GF-D8 (cell line): Measurements from ENCODE around the gene AGO1.
"Not testable (repeated sequence)": the region's sequence is repeated elsewhere in the genome, so short reads cannot be mapped to it uniquely, and the experiment has no call there.

Source experiments
- DNase-seq: peaks from one replicate; lab custom pipeline; 2025; lab: John Stamatoyannopoulos, UW

AGO1 gene

DNA sequence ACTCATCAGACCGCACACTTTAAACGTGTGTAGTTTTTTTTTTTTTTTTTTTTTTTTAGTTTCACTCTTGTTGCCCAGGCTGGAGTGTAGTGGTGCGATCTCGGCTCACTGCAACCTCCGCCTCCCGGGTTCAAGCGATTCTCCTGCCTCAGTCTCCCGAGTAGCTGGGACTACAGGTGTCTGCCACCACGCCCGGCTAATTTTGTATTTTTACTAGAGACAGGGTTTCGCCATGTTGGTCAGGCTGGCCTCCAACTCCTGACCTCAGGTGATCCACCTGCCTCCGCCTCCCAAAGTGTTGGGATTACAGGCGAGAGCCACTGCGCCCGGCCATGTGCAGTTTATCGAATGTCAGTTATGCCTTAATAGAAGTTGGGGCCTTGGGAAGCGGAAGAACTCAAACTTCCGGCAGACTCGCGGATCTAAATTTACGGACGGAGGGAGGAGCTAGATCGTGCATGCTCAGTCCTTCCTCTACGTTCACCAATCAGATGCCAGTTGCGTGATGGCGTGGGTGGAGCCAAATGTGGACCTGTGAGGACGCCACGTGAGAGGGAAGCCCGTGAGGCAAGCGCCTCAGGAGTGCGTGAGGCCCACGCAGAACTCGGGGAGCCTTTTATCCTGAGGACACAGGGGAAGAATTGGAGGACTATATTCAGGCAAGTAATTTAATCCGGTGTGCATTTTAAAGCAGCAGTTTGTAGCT is 13.6 kb upstream of the AGO1 start:
- DNase-seq: not testable (repeated sequence)

GRCh38 chr1:35870651-35871309 is 12.2 kb upstream of the AGO1 start:
- no peak for DNase-seq

DNA sequence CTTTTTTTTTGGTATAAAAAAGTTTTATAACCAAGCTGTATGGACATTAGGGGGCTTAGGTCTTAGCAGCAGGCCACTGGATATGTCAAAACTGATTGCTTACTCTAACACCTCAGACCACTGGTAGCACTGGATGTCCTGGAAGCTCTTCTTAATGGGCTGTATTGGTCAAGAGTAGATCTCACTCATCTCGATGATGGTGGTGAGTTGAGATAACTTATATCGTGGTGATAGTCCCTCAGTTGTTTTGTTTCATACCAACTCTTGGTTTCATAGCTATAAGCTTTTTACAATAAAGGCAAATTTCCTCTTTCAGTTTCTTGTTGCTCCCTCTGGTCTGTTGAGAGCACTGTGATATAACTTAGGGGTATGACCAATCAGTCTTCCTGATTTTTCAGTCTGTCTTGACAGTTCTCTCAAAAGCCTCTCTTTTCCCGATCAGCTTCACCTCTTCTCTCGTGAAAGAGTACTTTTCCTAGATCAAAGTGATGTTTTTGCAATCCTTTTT is 9.7 kb upstream of the AGO1 start:
- no peak for DNase-seq

GRCh38 chr1:35874115-35874514 is 8.9 kb upstream of the AGO1 start:
- DNase-seq: not testable (repeated sequence)

DNA sequence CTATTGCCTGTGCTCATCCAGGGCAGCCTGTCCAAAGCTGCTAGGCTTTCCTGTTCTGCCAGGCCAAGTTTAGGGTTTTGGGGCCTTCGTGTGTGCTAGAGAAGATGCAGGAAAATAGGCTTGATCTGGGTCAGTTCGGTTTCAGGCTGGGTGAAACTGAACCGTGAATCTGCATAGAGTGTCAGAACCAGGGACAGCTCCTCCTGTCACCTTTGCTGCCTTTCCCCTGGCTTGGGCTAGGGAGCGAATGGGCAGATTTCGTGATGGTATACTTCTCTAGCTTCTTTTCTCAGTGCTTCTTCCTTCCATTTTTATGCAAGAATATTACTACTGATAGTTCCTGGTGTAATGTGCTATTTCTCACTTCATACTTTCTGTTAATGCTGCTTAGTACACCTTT is 6.0 kb upstream of the AGO1 start:
- DNase-seq: no peak

GRCh38 chr1:35881850-35882273 is 1.1 kb upstream of the AGO1 start:
- DNase-seq: no peak

GRCh38 chr1:35882586-35882944 is 444 bp upstream of the AGO1 start:
- no peak for DNase-seq

DNA sequence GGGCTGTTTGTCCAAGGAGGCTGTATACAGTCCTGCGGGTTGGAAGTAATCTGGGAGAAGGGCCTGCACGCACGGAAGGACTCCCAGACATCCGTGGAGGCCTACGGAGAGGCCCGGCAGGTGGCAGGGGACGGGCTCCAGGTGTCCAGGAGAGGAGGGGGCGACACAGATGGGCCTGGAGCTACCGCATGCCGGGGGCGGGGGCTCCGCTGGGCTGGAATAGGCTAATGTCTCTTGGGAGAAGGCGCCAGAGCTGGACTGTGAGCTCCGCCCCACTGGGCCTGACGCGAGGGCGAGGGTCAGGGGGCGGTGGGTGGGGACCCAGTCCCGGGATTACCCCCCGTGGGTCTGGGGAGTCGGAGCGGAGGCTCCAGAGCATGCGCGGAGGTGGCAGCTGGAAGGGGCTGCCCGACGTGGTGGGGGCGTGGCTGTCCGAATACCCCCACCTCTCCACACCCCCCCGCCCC is 659 bp downstream of the AGO1 start:
- DNase-seq: no peak

- DNase-seq: no peak
These were observed 1.9 kb downstream of the AGO1 start for GRCh38 chr1:35884934-35885333.

GRCh38 chr1:35885961-35886558 is 3.1 kb downstream of the AGO1 start:
- DNase-seq: no peak

- DNase-seq: peak; percentile 28
These were observed 3.8 kb downstream of the AGO1 start for GRCh38 chr1:35886577-35887431.

- DNase-seq: no peak
These were observed 4.5 kb downstream of the AGO1 start for GRCh38 chr1:35887508-35887907.

- no peak for DNase-seq
These were observed 5.2 kb downstream of the AGO1 start for GRCh38 chr1:35888255-35888654.

GRCh38 chr1:35888981-35889380 is 6.0 kb downstream of the AGO1 start:
- DNase-seq: not testable (repeated sequence)

DNA sequence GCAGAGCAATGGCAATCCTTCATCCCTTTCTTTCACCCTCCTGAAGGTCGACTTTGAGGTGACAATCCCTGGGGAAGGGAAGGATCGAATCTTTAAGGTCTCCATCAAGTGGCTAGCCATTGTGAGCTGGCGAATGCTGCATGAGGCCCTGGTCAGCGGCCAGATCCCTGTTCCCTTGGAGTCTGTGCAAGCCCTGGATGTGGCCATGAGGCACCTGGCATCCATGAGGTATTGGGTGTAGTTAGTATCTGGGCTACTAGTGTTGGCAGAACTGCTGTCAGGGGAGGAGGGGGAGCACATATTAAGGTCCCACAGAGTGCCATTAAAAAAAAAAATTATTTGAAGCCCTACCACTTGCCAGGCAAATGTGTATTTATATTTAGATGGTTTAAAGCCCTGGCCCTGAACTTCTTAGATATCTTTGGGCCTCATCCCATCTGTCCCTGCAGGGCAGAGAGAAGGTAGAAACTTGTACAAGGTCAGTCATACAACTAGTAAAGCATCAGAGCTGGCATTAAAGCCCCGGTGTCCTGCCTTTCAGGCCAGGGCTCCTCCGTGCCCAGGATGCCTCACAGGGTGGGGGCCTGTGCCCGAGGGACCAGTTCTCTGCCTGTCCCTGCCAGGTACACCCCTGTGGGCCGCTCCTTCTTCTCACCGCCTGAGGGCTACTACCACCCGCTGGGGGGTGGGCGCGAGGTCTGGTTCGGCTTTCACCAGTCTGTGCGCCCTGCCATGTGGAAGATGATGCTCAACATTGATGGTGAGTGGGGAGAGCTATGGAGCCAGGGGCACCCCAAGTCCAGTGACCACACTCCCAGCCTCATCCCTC is 10.3 kb downstream of the AGO1 start:
- no peak for DNase-seq

- peak; percentile 56 for DNase-seq
These were observed 11.2 kb downstream of the AGO1 start for GRCh38 chr1:35894183-35894582.

DNA sequence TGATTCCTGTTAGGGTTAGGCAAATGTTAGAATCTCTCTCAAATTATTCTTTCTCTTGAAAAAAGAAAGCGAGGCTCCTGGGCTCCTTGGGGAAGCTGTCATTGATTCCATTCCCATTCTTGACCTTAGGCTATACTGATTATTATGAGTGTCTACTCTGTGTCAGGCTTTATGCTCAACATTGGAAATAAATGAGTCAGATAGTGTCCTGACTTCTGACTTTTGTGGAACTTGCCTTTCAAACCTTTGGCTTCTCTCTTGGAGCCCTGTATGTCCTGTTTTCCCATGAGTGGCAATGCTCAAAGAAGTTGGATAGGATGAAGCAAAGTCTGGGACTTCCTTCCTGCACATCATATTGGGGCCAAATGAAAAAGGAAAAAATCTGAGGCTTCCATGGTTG is 11.6 kb downstream of the AGO1 start:
- no peak for DNase-seq

DNA sequence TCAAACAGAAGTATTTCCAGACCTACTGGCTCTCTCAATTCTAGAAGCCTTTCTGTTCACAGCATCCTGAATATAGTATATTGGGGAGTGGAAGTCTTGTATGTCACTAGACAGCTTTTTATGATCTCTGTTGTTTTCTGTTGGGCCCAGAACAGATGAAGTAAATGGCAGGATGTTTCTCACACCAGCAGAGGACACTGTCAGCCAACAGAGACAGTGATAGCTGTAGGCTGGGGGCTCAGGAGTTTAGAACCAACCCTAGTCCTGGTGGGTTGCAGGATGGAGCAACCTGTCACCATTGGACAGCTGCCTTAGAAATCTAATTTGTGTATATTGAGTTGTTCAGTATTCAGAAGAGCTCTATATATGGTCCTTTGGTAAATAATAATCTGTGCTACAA is 16.9 kb downstream of the AGO1 start:
- no peak for DNase-seq

DNA sequence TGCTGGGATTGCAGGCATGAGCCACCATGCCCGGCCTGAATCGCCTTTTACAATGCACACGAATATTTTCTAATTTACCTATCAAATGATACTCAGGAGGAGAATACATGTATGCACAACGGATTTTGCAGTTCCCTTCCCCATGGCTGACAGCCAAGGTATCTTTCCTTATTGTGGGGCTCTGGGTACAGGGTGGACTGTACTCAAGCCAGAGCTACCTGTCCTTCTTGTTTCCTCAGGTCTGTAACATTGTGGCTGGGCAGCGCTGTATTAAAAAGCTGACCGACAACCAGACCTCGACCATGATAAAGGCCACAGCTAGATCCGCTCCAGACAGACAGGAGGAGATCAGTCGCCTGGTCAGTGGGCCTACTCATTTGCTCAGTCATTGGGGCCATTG is 18.2 kb downstream of the AGO1 start:
- no peak for DNase-seq

- no peak for DNase-seq
These were observed 19.7 kb downstream of the AGO1 start for GRCh38 chr1:35902671-35903070.

DNA sequence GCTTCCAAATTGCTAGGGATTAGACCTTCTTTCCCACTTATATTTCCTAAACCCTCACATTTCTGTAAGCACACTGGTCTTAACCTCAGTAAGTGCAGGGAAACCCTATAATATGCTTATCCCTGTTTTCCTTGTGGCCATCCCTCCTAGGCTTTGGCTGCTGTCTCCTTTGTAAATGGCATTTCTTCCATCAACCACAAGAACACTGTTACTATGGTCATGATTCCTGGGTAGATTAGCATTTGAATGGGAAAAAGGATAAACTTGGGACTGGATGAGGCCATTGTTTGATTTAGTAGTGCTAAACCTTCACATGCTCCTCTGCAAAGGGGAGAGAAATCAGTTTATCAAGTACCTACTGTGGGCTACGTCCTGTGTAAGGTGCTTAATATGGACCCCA is 31.7 kb downstream of the AGO1 start:
- no peak for DNase-seq
